GM19025 (cell line): ENCODE measurements around the gene ESF1.
A peak's percentile ranks its signal among the peaks of the same experiment; 100 is the strongest.
"Not testable (repeated sequence)": the region's sequence is repeated elsewhere in the genome, so short reads cannot be mapped to it uniquely, and the experiment has no call there.

Experiments used
- ATAC-seq: cut with Tn5 transposase; IDR thresholded peaks from one replicate; pipeline ENCODE4 v1.9.1; 2021; ENCODE audit warnings: mild to moderate bottlenecking, low read depth, moderate library complexity; ENCODE audit not compliant: unreplicated experiment

Gene ESF1

GRCh38 chr20:13741879-13742278 is 42.8 kb downstream of the ESF1 start:
- ATAC-seq: no peak

GRCh38 chr20:13739731-13740649 is 44.7 kb downstream of the ESF1 start:
- ATAC-seq: no peak

GRCh38 chr20:13738187-13738586 is 46.5 kb downstream of the ESF1 start:
- ATAC-seq: not testable (repeated sequence)

DNA sequence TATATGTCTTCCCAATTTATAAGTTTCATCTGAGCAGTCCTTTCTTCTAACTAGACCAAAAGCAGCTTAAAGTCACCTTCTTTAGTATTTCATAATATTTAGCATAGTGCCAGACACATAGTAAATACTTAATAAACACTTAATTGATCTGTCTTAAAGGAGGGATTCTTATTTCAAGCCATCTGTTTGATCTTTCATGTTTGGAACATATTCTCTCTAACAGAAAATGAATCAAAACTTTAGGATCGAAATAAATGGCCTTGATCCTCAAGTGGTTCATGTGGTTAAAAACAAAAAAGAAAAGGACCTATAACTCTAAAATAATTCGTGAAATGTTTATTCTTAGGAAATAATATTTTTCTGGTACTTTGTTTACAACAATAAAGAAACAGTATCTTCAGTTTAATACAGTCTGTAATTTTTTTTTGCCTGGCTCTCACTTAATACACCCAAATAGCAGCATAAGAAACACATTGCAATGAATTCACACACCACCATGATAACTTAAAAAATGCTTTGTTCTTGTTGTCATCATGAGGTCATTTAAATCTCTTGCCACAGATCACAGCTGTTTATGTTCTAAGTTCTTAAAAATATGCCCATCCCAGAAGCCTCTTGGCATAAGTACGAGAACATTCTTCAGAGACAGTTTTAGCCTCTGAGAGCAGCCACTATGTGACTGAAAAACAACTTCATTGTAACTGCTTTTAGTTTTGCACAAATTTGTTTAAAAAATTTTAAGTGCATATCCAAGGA is 48.1 kb downstream of the ESF1 start:
- no peak for ATAC-seq

DNA sequence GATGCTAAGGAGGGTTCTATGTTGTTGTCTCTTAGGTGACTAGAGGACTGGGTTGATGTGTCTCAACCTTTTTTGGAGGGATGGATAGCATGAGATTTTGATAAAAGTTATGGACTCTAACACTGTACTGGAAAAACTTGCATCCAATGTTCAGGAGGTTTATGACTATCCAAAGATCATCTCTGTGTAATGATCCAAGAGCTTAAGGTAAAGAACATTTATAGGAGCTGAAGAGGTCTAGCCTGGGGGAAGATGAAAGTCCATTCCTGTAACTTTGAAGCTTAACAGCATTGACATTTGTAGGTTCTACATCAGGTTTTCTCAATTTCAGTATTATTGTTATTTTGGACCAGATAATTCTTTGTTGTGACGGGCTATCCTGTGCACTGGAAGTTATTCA is 48.9 kb downstream of the ESF1 start:
- ATAC-seq: no peak

DNA sequence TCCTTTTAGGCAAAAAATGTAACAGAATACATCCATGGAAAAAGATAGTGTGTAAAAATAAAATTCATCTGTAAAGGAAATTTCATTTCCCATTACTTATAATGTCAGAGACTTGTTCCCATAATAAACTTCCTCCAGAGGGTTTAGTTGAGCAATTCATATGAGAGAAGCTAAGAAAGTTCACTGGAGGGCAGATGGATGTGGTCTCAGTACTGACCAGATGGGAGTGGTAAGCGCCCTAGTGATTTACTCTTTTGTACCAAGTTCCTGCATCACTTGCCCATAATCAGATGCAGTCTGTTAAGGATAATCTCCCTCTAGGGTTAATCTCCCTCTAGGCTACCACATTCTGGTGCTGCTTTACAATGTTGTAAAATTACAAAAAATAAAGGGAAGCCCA is 61.7 kb downstream of the ESF1 start:
- no peak for ATAC-seq

DNA sequence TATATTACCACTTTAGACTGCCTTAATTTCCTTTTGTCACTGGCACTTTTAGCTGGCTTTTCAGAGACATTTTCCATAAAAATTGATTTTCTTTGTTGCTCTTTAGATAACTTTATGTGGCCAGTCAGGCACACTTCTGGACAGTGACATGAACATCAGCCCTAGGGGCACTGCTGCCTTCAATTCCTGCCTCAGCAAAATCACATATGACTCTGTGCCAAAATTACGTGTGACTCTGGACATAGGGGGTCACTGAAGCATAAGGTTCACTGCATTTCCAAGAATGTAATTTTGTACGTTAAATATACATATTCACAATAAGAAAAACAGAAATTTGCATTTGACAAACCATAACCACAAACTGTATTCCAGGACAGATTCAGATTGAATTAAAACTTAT is 66.5 kb downstream of the ESF1 start:
- peak; percentile 17 for ATAC-seq

DNA sequence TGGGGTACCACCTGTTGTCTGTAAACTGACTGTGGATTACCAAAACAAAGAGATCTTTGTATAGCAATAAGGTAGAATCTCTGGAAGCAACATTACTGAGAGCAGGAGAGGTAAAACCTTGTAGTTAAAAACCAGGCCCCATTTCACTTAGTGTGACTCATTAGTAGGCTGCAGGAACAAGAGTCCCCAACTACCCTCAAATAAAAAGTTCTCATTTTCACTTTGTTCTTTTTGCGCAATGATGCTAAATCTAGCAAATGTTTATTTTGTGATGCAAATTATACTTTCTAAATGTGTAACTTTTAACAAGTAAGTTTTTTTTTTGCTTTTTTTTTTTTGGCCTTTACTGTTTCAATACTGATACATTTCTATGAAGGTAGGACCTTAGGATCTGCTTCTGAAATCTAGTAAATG is 67.1 kb downstream of the ESF1 start:
- ATAC-seq: peak; percentile 92

GRCh38 chr20:13715171-13715570 is 69.5 kb downstream of the ESF1 start:
- no peak for ATAC-seq

- ATAC-seq: no peak
Observed at GRCh38 chr20:13708234-13708633, 76.5 kb downstream of the ESF1 start.

DNA sequence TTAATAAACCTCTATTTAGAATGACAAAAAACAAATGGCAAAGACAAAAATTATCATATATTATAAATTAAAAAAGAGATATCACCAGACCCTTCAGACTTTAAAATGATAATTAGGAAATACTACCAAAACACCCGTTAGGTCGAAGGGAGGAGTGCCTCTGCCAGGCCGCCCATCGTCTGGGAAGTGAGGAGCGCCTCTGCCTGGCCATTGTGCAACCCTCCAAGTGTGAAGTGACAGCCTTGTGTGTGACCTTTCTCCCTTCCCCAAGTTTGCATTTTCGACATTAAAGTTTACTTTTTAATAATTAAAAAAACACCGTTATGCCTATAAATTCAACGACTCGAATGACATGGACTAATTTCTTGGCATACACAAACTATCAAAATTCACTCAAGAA is 81.5 kb downstream of the ESF1 start:
- no peak for ATAC-seq

GRCh38 chr20:13701486-13701885 is 83.2 kb downstream of the ESF1 start:
- ATAC-seq: no peak

- ATAC-seq: no peak
Observed at GRCh38 chr20:13700761-13701160, 84.0 kb downstream of the ESF1 start.

DNA sequence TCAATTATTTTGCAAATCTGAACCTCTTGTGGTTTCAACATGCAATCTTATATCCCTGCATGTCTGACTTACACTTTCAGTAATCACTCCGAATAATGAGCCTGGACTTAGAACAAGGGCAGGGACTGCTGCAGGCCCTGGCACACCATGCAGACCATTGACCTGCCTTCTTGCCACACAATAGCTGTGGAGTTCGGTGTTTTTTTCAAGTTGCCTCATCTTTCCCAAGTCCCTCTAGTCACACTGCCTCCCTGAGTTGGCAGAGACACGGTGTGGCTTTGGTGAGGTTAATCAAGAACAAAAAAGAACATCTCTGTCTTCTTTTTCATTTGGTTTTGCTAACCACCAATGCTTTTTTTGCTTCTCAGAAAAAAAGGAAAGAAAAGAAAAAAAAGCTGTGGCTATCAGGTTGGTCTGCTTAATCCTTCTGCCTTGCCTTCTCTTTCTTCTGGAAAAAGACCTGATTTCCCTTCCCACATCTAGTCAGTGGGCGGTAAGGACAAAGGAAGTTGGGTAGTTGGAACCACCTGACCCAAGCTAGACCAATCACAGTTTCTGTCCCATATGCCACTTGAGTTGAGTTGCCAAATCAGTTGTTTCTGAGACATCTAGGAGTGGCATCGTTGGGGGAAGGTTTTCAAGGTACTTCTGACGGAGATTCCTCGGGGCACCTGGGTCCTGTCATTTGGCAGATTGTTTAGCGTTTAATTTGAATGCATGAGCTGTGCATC is 90.1 kb downstream of the ESF1 start:
- ATAC-seq: no peak

DNA sequence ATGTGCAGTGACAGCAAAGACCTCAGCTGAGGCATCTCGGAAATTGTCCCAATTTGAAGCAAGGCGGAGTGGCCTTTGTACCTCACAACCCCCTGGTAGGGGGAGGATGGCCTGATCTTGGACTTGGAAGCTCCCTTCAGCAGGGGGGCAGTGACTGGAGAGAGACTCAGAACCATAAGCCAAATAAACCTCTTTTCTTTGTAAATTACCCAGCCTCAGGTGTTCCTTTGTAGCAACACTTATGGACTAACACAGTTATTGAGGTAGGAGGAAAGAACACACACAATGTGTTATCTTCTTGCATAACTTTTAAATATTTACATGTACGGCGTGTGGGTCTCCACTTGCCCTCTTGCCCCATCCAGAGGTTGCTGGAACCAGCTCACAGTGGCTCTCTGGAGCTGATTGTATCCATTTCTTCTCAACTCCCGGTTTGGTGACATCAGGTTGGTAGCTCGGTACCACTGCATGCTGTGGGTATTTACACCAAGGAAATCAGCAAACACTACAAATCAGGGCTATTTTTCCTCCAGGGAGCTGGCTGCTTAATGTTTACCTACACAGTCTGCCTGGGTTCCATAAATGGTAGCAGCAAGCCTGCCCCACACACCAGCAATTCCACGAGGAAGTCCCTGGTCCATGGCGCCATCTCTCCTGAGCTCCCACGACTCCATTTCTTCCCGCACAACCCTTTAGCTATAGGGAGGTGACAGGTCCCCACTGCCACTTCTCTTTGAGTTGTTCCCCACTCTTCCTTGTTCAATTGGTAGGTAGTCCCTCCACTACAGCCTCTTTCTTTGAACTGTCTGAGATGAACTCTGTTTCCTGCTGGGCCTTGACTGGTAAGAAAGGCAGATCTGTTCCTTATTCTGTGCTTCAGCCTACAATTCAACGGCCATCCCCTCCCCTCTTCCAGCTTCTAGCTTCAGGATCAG is 91.7 kb downstream of the ESF1 start:
- ATAC-seq: no peak

DNA sequence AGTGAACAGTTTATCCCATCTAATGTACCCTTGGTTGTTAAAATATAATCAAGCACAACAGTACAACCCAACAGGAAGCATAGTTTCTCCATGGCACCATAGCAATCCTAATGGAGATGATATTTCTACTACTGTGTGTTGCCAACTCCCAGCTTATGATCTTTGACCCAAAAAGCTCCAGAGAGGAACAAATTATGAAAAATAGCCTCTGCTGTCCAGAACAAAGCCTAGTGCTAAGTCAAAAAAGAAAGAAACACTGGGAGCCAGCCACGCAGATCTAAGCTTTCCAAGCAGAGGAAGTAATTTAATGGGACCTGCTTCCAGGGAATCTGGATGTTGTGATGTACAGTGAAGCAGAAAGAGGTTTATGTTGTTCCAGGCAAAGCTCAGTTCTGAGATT is 93.8 kb downstream of the ESF1 start:
- no peak for ATAC-seq

DNA sequence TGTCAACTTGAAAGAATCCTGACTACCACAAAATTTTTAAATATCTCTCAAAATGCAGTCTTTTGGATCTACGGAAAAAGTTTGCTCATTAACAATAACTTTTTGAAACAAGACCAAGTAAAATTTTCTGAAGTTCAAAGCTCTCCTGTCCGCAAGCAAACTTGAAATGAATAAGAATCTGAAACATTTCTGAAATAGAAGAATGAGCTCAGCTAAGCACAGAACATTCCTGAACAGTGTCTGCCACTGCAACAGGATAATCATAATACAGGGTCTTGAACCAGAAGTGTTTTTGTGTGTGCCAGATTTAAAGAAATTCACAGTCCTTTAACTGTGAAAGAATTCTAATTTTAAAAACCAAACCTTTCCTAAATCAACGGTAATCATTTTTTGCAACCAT is 96.9 kb downstream of the ESF1 start:
- ATAC-seq: no peak

DNA sequence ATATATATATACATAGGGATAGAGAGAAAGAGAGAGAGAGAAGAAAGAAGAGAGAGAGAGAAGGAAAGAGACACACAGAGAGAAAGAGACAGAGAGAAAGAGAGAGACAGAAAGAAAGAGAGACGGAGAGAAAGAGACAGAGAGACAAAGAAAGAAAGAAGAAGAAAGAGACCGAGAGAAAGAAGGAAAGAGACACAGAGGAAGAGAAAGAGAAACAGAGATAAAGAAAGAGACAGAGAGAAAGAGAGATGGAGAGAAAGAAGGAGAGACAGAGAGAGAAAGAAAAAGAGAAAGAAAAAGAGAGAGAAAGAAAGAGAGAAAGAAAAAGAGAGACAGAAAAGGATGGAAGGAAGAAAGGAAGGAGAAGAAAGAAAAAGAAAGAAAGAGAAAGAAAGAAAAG is 99.1 kb downstream of the ESF1 start:
- no peak for ATAC-seq

GRCh38 chr20:13684566-13685222 is 100.0 kb downstream of the ESF1 start:
- ATAC-seq: peak; percentile 52
